PFSK-1 (cell line): ENCODE results near the gene SST.

Source experiments
- POLR2AphosphoS5 ChIP-seq: IDR thresholded peaks from 2 replicates; pipeline ENCODE4 v1.6.1; 2012; ENCODE audit warnings: low read depth, mild to moderate bottlenecking, control low read depth, low read length, moderate library complexity
- SIN3A ChIP-seq: IDR thresholded peaks from 2 replicates; pipeline ENCODE4 v1.6.1; 2012; ENCODE audit warnings: mild to moderate bottlenecking, low read length, moderate library complexity, borderline replicate concordance; ENCODE audit not compliant: insufficient read depth
- TAF1 ChIP-seq: IDR thresholded peaks from 2 replicates; pipeline ENCODE4 v1.6.1; 2012; ENCODE audit warnings: low read length, control low read depth, borderline replicate concordance; ENCODE audit not compliant: insufficient read depth
- TF ChIP-seq, protein P1 (sequence below), 2 experiments: IDR thresholded peaks; 2 replicates each; pipeline versions ENCODE4 v1.6.1 to v1.8.0; 2011 to 2012; ENCODE audit warnings: low read depth in 2 of 2, low read length in 2 of 2, control low read depth in 1 of 2, inconsistent platforms in 1 of 2, mild to moderate bottlenecking in 1 of 2, moderate library complexity in 1 of 2; ENCODE audit not compliant: insufficient read depth in 1 of 2

DNA sequence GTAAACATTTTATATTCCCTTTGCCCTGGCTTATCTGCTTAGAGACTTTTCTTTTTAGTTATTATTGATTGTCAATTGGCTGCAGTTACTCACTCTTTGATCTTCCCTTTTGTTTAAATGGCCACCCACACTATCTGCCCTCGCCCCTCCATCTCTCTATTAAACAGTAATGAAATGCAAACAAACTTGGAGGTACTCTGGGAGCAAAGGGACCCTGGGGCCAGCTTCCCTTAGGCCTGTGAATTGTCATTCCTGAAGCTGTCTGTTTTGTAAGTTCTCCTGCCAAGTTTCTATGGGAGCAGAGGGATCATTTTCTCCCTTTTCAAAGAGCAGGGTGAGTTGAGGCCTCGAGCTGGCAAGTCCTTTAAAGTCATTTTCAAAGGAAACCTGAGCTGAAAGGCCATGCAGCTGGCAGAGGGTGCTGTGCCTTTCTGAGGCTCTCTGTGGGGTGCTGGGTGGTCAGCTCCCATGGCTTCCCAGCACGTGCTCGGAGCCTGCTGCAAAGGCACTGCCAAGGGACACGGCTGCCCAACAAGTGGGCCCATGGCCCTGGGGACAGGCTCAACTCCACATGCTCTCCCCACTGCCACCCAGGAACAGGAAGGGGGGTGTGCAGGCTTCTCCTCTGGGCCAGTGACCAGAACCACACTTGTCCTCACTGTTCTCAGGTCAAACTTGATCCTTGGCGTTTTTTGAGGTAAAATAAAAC lies 49.6 kb upstream of the SST start:
- no peak for TF ChIP-seq POLR2AphosphoS5
- TF ChIP-seq, protein P1, sequence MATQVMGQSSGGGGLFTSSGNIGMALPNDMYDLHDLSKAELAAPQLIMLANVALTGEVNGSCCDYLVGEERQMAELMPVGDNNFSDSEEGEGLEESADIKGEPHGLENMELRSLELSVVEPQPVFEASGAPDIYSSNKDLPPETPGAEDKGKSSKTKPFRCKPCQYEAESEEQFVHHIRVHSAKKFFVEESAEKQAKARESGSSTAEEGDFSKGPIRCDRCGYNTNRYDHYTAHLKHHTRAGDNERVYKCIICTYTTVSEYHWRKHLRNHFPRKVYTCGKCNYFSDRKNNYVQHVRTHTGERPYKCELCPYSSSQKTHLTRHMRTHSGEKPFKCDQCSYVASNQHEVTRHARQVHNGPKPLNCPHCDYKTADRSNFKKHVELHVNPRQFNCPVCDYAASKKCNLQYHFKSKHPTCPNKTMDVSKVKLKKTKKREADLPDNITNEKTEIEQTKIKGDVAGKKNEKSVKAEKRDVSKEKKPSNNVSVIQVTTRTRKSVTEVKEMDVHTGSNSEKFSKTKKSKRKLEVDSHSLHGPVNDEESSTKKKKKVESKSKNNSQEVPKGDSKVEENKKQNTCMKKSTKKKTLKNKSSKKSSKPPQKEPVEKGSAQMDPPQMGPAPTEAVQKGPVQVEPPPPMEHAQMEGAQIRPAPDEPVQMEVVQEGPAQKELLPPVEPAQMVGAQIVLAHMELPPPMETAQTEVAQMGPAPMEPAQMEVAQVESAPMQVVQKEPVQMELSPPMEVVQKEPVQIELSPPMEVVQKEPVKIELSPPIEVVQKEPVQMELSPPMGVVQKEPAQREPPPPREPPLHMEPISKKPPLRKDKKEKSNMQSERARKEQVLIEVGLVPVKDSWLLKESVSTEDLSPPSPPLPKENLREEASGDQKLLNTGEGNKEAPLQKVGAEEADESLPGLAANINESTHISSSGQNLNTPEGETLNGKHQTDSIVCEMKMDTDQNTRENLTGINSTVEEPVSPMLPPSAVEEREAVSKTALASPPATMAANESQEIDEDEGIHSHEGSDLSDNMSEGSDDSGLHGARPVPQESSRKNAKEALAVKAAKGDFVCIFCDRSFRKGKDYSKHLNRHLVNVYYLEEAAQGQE (IDR thresholded peaks at IDR 0.05; ENCODE audit: insufficient read depth in 1 of 2, low read depth in 2 of 2, low read length in 2 of 2) = no peak
- TF ChIP-seq TAF1 = no peak
- TF ChIP-seq SIN3A = no peak
